AG10803 (cell line): ENCODE measurements around the gene SPDYA.

ENCODE experiments used
- DNase-seq: peaks from one replicate; pipeline ENCODE4 v3.0.0; 2010; ENCODE audit warnings: low read depth
- H3K4me3 ChIP-seq: 2 replicates; pipeline ENCODE4 v1.5.1; 2011; ENCODE audit warnings: mild to moderate bottlenecking, low read length, control low read depth
- TF ChIP-seq, protein P1 (sequence below): conservative IDR thresholded peaks from 2 replicates; pipeline ENCODE4 v1.5.1; 2011; ENCODE audit warnings: mild to moderate bottlenecking, low read length, control low read depth, inconsistent platforms

SPDYA gene

DNA sequence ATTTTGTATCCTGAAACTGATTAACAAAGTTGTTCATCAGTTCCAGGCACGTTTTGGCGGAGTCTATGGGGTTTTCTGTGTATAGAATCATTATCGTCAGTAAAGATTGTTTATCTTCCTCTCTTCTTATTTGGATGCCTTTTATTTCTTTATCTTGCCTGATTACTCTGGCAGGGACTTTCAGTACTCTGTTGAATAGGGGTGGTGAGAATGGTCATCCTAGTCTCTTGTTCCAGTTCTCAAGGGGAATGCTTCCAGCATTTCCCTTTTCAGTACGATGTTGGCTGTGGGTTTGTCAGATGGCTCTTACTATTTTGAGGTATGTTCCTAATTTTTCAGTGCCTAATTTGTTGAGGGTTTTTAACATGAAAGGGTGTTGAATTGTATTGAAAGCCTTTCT lies 14.0 kb upstream of the SPDYA start:
- no peak for DNase-seq
- no peak overlapping the region for H3K4me3 ChIP-seq
- TF ChIP-seq, protein P1, sequence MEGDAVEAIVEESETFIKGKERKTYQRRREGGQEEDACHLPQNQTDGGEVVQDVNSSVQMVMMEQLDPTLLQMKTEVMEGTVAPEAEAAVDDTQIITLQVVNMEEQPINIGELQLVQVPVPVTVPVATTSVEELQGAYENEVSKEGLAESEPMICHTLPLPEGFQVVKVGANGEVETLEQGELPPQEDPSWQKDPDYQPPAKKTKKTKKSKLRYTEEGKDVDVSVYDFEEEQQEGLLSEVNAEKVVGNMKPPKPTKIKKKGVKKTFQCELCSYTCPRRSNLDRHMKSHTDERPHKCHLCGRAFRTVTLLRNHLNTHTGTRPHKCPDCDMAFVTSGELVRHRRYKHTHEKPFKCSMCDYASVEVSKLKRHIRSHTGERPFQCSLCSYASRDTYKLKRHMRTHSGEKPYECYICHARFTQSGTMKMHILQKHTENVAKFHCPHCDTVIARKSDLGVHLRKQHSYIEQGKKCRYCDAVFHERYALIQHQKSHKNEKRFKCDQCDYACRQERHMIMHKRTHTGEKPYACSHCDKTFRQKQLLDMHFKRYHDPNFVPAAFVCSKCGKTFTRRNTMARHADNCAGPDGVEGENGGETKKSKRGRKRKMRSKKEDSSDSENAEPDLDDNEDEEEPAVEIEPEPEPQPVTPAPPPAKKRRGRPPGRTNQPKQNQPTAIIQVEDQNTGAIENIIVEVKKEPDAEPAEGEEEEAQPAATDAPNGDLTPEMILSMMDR = no peak

DNA sequence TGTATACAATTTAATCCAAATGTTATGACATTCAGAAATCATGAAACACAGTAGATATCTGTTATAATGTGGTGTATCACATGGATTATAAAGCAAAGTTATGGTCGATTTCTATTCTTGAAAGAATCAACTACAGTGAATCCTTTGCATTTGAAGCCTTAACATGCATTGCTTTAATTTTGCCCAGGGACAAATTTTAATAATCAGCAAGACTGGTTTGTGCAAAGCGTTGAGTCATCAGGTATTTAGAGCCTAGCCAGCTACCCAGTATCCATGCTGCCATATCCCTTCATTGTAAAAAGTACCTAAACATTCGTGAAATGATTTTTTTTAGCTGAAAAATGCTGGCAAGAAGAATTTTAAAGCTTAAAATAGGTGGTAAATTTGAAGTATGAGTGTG lies 8.9 kb upstream of the SPDYA start:
- DNase-seq = peak; percentile 13
- no peak overlapping the region for H3K4me3 ChIP-seq
- TF ChIP-seq, protein P1 = no peak

DNA sequence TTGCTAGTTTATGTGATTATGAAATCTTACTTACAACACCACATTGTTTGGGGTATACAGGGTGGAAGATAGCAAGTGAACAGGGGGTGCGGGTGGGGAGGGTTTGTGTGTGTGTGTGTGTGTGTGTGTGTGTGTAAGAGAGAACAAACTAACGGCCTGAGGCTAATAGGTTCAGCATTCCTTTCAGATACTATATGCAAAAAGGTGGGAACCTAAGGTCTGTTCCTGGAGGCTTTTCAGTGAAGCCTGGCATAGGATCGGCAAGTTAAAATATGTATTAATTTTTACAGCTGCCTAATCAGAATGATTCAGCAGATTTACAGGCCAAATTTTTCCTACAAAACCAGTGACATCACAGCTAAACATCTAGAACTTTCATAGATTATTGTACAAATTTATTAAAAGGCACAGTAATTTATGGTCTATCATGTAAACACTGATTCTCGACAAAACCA lies 7.6 kb upstream of the SPDYA start:
- H3K4me3 ChIP-seq = no peak overlapping the region
- TF ChIP-seq, protein P1 = no peak
- peak; percentile 33 for DNase-seq

DNA sequence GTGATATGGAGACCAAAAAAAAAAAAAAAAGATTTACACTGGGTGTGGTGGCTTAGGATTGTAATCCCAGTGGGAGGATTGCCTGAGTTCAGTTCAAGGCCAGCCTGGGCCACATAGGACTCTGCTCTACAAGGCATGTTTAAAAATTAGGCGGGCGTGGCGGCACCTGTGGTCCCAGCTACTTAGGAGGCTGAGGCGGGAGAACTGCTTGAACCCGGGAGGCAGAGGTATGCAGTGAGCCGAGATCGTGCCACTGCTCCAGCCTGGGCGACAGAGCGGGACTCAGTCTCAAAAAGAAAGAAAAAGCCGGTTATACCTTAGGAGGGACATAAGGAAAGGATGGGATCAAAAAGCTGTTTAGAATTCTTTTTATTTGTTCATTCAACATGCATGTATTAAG lies 707 bp upstream of the SPDYA start:
- DNase-seq = no peak
- peak overlapping the region; percentile 66 for H3K4me3 ChIP-seq
- TF ChIP-seq, protein P1 = no peak

DNA sequence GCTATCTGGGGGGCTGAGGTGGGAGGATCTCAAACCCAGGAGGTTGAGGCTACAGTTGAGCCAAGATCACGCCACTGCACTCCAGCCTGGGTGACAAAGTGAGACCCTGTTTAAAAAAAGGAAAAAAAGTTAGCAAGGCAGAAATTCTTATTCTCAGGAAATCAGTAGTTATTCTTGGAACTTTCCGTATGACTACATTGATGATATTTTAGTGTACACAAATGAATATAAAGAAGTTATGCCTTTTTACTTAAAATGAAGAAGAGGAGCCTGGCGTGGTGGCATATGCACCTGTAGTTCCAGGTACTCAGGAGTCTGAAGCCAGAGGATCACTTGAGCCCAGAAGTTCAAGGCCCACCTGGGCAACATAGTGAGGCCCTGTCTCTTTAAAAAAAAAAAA lies 7.4 kb downstream of the SPDYA start:
- TF ChIP-seq, protein P1 = no peak
- no peak for DNase-seq
- no peak overlapping the region for H3K4me3 ChIP-seq

DNA sequence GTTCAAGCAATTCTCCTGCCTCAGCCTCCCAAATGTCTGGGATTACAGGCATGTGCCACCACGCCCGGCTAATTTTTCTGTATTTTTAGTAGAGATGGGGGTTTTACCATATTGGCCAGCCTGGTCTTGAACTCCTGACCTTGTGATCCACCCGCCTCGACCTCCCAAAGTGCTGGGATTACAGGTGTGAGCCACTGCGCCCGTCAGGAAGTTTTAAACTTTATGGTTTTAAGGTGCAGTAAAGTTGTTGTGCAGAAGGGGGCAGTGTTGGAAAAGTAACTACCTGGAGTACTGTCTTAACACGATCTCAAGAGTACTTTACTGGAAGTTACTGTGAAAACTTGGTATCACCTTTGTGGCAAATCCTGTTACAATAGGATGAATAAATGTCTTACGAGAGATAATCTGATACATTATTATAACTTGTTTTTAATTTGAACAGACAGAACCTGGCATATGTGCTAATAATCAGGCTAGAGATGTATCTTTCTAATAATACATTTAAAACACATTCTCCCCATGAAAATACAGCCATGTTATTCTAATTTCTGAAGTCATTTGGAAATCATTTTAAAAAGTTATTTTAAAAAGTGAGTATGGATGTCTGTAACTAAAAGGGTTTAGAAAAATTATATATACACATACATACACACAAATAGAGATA lies 10.8 kb downstream of the SPDYA start:
- no peak overlapping the region for H3K4me3 ChIP-seq
- DNase-seq = peak; percentile 49
- TF ChIP-seq, protein P1 = peak; percentile 77

DNA sequence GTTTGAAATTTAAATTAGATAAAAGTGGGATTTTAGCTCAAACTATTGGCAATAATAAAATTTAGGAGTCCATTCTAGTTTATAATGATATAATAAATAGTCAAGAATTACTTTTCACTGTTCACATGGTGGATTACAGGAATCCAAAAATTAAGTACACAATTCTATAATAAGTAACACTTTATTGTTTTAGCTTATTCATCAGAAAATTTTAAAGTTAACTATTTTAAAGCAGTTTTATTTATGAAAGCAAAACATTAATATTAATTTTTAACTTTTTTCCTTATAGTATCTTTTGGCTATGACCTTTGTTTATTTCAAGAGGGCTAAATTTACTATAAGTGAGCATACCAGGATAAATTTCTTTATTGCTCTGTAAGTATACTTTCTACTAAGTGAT lies 11.4 kb downstream of the SPDYA start:
- TF ChIP-seq, protein P1 = no peak
- no peak for DNase-seq
- H3K4me3 ChIP-seq = no peak overlapping the region
